Bronchial epithelial cell (primary cell): ENCODE measurements around the gene KRT86. TPM values are rescaled to one million over a fixed set of nuclear protein-coding genes. Genes with fewer than 3 reads are reported as not detected.
A peak's percentile ranks its signal among the peaks of the same experiment; 100 is the strongest.

ENCODE experiments used
- DNase-seq: peaks from one replicate; pipeline ENCODE4 v3.0.0-alpha.2; 2010; ENCODE audit warnings: low read depth
- FAIRE-seq: peaks from 2 replicates; lab custom pipeline; 2011; peaks lifted over from hg19 to GRCh38; lab: Jason Lieb, UNC
- H3K27me3 ChIP-seq: 2 replicates; pipeline ENCODE4 v1.5.1; 2011; ENCODE audit warnings: low read length; ENCODE audit not compliant: control insufficient read depth, insufficient read depth
- H3K36me3 ChIP-seq: 2 replicates; pipeline ENCODE4 v1.5.1; 2011; ENCODE audit warnings: low read length; ENCODE audit not compliant: control insufficient read depth, insufficient read depth
- H3K4me3 ChIP-seq: 2 replicates; pipeline ENCODE4 v1.5.1; 2011; ENCODE audit warnings: mild to moderate bottlenecking, low read depth, low read length, control low read depth
- CTCF ChIP-seq: IDR thresholded peaks from 2 replicates; pipeline ENCODE4 v1.5.1; 2011; ENCODE audit warnings: mild to moderate bottlenecking, moderate library complexity, low read length, control low read depth, inconsistent platforms; ENCODE audit not compliant: insufficient read depth, severe bottlenecking
- total RNA-seq: library from RNA; depleted of rRNA; stranded (reverse); fragments of >200 nt; gene quantifications from 2 replicates; pipeline ENCODE4 v1.2.1, GENCODE V29; 2014

Gene KRT86
- total RNA-seq, 1 donor from 2014 or later: 0.26 TPM

GRCh38 chr12:52252728-52253343 is 21.6 kb upstream of the KRT86 start:
- Histone ChIP-seq H3K4me3 (no peak overlapping the region), H3K36me3 (no peaks in the 10 kb centered on the region), H3K27me3 (peaks cover 2% of the 10 kb centered on the region)
- FAIRE-seq (no peak), DNase-seq (no peak)
- TF ChIP-seq CTCF: no peak

GRCh38 chr12:52253391-52254179 is 20.9 kb upstream of the KRT86 start:
- no peak for DNase-seq
- Histone ChIP-seq H3K4me3 (no peak overlapping the region), H3K27me3 (peaks cover 2% of the 10 kb centered on the region), H3K36me3 (no peaks in the 10 kb centered on the region)
- FAIRE-seq: peak; percentile 50
- no peak for TF ChIP-seq CTCF

GRCh38 chr12:52254180-52254964 is 20.1 kb upstream of the KRT86 start:
- Histone ChIP-seq H3K27me3 (peaks cover 2% of the 10 kb centered on the region), H3K36me3 (no peaks in the 10 kb centered on the region), H3K4me3 (no peak overlapping the region)
- no peak for DNase-seq
- TF ChIP-seq CTCF: no peak
- FAIRE-seq: peak; percentile 36

GRCh38 chr12:52254965-52255751 is 19.3 kb upstream of the KRT86 start:
- TF ChIP-seq CTCF: no peak
- Histone ChIP-seq H3K36me3 (no peaks in the 10 kb centered on the region), H3K27me3 (peaks cover 2% of the 10 kb centered on the region), H3K4me3 (no peak overlapping the region)
- peak; percentile 68 for FAIRE-seq
- no peak for DNase-seq

GRCh38 chr12:52255926-52256583 is 18.4 kb upstream of the KRT86 start:
- Histone ChIP-seq H3K4me3 (no peak overlapping the region), H3K36me3 (no peaks in the 10 kb centered on the region), H3K27me3 (peaks cover 2% of the 10 kb centered on the region)
- peak; percentile 7 for FAIRE-seq
- DNase-seq: no peak
- TF ChIP-seq CTCF: no peak
